NOMO-1 treated with DMSO at 0.1 percent for 48 hours (cell line): ENCODE data around the gene SEBOX.

Experiments used
- DNase-seq: peaks from one replicate; lab custom pipeline; 2025; ENCODE audit not compliant: unreplicated experiment; lab: John Stamatoyannopoulos, UW

Gene SEBOX, protein sequence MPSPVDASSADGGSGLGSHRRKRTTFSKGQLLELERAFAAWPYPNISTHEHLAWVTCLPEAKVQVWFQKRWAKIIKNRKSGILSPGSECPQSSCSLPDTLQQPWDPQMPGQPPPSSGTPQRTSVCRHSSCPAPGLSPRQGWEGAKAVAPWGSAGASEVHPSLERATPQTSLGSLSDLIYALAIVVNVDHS

GRCh38 chr17:28364665-28365363 is at the start of gene SEBOX:
TSS of gene SEBOX (minus strand) at chr17:28365199. CDS start at chr17:28365151, 48 bp downstream.
- DNase-seq, result no peak

- no peak for DNase-seq
These were observed 48.8 kb upstream of the SEBOX start for GRCh38 chr17:28413804-28414203.

DNA sequence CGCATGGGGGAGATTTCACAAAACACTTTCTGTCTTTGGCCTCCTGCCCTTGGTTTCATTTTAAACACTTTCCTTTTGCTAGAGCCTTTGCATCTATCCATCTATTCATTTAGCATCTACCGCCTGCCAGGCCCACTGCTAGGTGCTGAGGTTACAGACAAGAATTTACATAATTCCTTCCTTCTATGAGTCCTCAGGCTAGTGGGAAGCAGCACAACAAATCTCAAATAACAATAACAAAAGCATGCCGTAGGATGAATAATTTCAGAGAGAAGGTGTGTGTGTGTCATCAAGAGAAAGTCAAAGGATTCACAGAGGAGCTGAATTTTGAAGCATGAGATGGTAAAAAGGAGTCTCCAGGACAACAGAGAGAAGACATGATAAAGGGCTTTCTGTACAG is 47.1 kb upstream of the SEBOX start:
- DNase-seq, result no peak

GRCh38 chr17:28407974-28408306 is 42.9 kb upstream of the SEBOX start:
- DNase-seq, result no peak

GRCh38 chr17:28407130-28407973 is 42.4 kb upstream of the SEBOX start:
- DNase-seq, result no peak

GRCh38 chr17:28406473-28406814 is 41.4 kb upstream of the SEBOX start:
- no peak for DNase-seq

GRCh38 chr17:28405632-28406472 is 40.9 kb upstream of the SEBOX start, which contains the start of gene SLC46A1:
TSS of gene SLC46A1 (minus strand) at chr17:28406212. CDS start at chr17:28406114, 98 bp downstream.
- peak; percentile 24 for DNase-seq

DNA sequence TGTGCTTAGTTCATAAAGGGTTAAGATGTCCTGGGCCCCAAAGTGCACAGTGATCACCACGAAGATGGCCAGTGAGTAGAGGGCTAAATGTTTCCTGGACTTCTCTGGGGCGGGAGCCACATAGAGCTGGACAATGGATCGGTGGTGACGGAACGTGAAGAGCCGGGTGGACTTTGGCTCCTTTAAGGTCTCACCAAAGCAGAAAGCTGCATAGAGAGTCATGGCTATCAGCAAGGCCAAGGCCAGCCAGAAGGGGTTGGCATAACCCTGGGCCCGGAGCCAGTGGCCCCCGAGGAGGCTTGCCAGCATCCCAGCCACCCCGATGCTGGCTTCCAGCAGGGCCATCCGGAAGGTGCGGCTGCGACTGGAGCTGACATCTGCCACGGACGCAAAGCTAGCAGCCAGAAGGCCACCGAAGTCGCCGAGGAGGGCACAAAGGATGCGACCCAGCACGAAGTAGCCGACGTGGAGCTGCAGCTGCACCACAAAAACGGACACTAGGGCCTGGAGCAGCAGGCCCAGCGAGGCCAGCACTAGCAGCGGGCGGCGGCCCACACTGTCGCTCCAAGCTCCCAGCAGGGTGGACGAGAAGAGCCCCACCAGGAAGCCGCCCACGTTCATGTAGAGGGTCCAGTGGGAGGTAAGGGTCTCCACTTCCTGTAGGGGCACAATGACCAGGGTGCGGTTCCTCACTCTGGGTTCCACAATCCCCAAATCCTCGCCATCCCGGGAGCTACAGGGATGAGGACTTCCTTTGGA is 40.0 kb upstream of the SEBOX start:
- DNase-seq, result no peak

DNA sequence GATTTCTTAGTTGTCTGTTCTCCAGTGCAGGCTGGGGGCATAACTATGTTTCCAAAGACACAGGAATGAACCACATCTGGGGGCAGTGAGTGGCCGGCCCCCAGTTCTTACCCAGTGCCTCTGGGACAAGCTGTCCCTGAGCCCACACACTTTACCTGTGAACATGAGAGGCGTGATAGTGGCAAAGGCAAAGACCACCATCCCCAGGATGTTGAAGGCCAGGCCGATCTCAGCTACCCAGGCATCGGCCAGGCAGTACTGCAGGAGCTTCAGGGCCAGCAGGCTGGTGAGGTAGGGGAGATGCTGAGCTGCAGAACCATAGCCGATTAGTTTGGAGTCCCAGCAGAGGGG is 39.4 kb upstream of the SEBOX start:
- DNase-seq, result no peak

GRCh38 chr17:28404007-28404406 is 39.0 kb upstream of the SEBOX start:
- DNase-seq, result no peak

GRCh38 chr17:28402844-28403243 is 37.8 kb upstream of the SEBOX start:
- DNase-seq, result no peak

DNA sequence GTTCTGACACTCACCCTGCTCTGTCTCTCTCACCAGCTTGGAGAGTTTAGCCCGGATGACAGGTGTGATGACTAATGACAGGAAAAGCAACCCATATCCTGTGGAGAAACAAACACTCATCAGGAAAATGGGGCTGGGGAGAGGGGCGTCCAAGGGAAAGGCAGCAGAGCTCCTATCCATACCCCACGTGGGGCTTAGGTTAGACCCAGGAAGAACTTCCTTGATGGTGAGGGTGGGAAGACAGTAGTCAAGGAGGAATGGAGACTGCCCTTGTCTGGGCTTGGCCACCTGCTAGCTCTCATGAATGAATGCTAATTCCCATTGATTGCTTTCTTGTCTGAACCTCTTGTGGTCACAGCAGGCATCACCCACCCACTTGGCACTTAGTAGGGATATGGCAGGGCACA is 37.2 kb upstream of the SEBOX start:
- no peak for DNase-seq

GRCh38 chr17:28399808-28400207 is 34.8 kb upstream of the SEBOX start:
- no peak for DNase-seq

GRCh38 chr17:28398280-28398981 is 33.4 kb upstream of the SEBOX start:
- DNase-seq, result no peak

DNA sequence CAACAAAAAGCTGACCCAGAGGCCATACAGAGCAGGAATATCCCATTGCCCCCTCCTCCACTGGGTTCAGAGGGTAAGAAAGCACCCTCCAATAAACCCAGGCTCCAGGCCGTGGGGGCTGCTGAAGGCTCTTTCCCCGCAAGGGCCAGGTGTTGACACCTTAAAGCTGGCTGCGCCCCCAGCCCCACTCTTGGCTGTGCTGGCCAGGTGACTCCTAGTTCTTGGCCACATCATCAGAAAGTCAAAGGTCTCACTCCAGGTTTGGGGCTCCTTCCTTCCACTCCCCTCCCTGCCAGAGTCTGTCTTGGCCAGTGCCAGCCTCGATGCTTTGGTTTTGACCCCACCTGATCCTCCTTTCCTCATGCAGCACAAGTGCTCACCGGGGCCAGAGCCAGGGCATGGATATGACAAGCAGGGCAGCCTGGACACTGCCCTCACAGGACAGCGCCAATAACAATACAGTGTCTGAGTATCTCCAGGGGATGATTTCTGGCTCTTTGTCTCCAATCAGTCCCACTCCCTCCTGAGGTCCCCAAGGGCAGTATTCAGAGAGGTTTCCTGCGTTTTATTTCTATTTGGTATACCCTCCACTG is 32.8 kb upstream of the SEBOX start:
- no peak for DNase-seq

DNA sequence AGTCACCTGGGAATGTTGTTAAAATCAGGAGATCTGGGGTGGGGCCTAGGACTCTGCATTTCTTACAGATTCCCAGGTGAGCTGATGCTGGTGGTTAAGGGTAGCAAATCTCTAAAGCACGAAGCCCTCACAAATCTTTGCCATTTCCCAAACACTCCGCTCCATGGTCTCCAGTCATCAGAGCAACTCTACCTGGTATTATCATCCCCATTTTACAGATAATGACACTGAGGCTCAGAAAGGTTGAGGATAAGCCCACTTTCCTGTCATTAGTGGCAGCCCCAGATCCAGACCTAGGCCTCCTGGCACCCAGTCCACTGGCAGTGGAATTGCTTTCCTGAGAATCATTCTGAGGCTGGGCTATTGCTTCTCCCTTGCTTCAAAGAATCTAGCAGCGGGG is 32.3 kb upstream of the SEBOX start:
- DNase-seq, result no peak

DNA sequence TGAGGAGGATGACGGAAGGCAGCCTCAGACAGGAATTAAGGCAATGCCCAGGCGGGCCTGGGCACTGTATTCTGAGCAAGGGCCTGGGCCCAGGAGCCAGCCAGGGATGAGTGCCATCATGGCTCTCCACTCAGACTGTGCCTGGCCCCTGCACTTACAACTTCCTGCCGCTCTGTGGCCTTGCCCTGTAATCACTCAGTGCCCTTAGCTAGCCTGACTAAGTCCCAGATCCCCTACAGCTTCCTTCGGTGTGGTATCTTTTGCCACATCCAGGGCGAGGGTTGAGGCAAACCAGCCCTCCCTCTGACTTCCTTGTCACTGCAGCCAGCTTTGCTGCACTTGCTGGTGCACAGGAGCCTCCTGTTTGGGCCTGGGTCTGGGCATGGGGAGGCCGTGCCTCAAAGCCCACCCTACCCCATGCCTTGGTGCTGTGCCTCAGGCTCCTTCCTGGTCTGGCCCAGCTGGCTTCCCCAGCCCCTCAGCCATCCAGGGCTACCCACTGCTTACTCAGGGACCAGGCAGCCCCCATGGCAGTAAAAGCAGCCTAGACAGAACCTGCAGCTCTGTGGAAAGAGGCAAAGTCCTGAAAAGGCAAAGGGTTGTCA is 31.7 kb upstream of the SEBOX start:
- DNase-seq, result no peak

DNA sequence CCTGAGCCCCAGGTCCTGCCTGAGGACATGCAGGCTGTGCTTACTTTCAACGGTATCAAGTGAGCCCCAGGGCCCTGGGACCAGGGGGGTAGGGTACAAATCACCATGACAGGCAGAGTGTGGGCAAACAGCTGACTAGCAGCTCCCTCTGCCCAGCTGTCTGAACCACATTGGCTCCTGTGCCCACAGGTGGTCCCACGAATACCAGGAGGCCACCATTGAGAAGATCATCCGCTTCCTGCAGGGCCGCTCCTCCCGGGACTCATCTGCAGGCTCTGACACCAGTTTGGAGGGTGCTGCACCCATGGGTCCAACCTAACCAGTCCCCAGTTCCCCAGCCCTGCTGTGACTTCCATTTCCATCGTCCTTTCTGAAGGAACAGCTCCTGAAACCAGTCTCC is 31.0 kb upstream of the SEBOX start:
- no peak for DNase-seq

GRCh38 chr17:28395426-28395825 is 30.4 kb upstream of the SEBOX start:
- no peak for DNase-seq
